ENCODE measurements around the gene ZSCAN22.

ZSCAN22 gene

GRCh38 chr19:58351990-58352755 lies 25.4 kb downstream of the ZSCAN22 start:
- DNase-seq (ENCODE audit: low spot score), result no peak

- no peak for DNase-seq (ENCODE audit: low spot score)
Observed at GRCh38 chr19:58352760-58353671, 26.2 kb downstream of the ZSCAN22 start, which contains the start of gene A1BG. TSS of gene A1BG (minus strand) at chr19:58353492. CDS start at chr19:58353437, 55 bp downstream.

DNA sequence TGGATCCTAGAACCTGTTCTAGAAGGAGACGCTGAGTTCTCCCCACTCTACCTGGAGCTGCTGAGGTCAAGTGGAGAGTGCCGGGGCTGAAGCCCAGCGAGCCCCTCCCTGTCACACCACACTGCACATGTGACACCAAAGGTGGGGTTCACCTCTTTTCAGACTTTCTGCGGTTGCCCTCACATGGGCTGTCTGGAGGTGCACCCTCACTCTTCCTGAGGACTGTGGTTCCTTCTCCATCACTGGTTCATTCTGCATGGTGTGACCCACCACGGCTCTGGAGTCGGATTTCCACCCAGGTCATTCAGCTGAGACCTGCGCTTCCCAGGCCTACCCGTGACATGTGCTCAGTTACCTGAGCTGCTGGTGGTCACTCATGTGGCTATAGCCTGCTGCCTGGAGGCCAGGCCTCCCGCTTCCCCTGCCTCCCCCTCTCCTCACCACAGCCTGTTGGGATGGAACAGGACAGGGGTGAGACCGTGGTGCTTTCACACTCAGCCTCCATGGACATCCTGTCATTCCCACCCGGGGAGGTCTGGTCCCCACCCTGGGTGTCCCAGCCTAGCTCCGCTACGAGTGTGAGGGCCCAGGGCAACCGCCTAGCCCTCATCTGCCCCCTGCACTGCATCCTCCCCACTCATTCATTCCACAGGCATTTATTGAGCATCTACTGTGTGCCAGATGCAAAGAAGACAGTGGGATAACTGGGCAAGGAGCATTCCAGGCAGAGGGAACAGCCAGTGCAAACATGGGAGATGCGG lies 27.1 kb downstream of the ZSCAN22 start:
- DNase-seq (ENCODE audit: low spot score), result no peak

DNA sequence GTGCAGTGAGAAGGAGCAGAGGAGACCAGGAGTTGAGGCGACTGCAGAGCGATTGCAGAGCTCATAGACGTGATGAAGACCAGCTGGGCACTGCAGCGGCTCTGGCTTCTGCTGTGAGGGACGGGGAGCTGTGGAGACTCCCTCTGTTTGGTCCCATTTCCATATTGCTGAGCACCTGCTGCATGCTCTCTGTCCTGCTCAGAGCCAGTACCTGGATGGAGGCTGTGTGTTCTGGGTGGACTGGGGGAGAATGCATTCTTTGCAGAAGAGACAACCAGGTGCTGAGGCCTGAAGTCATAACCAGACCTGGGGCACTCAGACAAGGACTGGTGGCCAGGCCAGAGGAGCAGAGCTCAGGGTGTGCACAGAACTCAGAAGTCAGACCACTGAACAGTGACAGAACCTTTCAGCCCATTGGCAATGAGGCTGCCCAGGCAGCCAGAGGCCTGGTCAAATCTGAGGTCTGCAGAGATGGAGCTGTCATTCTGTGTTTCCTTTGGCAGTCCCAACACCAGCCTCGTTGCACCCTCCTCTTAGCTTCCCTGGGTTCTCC lies 27.8 kb downstream of the ZSCAN22 start:
- DNase-seq (ENCODE audit: low spot score), result no peak

GRCh38 chr19:58355215-58355796 lies 28.5 kb downstream of the ZSCAN22 start:
- DNase-seq (ENCODE audit: low spot score), result no peak

- DNase-seq (ENCODE audit: low spot score), result no peak
Observed at GRCh38 chr19:58355908-58356765, 29.3 kb downstream of the ZSCAN22 start.

DNA sequence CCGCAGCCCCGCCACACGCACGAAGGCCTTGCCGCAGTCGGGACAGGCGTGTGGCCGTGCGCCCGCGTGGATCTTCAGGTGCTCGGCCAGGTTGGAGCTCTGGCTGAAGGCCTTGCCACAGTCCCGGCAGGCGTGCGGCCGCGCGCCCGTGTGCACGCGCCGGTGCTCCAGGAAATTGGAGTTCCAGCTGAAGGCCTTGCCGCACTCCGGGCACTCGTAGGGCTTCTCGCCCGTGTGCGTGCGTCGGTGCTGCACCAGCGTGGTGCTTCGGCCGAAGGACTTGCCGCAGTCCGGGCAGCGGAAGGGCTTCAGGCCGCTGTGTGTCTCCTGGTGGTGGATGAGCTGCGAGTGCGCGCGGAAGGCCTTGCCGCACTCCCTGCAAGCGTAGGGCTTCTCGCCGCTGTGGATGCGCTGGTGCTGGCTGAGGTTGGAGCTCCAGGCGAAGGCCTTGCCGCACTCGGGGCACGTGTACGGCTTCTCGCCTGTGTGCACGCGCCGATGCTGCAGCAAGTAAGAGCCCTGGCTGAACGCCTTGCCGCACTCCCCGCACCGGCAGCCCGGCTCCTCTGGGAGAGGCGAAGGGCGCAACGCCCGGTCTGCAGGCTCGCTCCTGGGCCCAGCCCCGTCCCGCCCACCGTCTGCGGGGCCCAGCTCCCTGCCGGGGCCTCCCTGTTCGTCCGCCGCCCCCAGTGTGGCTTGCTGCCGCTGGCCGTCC lies 30.1 kb downstream of the ZSCAN22 start:
- no peak for DNase-seq (ENCODE audit: low spot score)

- no peak for DNase-seq (ENCODE audit: low spot score)
Observed at GRCh38 chr19:58357481-58358145, 30.8 kb downstream of the ZSCAN22 start.

DNA sequence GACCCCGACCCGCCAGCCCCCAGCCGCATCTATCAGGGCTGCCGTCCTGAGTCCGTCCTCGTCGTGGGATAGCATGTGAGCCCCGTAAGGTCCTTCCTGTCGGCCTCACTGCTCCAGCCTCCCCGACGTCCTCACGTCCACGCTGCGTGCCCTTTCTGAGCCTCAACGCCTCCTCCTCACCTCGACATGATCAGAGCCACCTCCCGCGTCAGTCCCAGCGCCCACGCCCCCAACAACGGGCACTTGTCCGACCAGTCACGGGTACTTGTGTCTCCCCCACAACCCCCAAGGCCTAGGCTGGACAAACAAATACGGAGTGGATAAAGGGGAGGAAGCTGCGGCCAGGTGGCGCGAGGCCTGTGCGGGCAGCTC lies 35.1 kb downstream of the ZSCAN22 start:
- DNase-seq (ENCODE audit: low spot score), result peak; percentile 39

- peak; percentile 99 for DNase-seq (ENCODE audit: low spot score)
Observed at GRCh38 chr19:58362272-58362994, 35.6 kb downstream of the ZSCAN22 start, which contains the start of gene ZNF497. TSS of gene ZNF497 (minus strand) at chr19:58362751. CDS start at chr19:58357635, 5,116 bp downstream.

DNA sequence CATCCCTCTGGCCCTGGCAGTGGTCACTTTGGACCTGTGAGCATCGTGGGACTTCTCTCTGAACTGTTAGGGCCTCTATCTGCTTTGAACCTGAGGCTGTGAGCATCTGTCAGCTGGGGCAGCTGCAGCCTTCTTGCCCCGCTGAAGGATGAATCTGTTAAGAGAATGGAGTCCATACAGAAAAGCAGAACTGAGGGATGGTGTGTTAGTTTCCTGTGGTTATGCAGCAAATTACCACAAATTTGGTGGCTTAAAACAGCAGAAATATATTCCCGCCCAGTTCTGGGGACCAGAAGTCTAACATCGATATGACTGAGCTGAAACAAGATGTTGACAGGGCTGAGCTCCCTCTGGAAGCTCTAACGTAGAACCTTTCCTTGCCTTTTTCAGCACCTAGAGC lies 37.4 kb downstream of the ZSCAN22 start:
- DNase-seq (ENCODE audit: low spot score), result no peak

DNA sequence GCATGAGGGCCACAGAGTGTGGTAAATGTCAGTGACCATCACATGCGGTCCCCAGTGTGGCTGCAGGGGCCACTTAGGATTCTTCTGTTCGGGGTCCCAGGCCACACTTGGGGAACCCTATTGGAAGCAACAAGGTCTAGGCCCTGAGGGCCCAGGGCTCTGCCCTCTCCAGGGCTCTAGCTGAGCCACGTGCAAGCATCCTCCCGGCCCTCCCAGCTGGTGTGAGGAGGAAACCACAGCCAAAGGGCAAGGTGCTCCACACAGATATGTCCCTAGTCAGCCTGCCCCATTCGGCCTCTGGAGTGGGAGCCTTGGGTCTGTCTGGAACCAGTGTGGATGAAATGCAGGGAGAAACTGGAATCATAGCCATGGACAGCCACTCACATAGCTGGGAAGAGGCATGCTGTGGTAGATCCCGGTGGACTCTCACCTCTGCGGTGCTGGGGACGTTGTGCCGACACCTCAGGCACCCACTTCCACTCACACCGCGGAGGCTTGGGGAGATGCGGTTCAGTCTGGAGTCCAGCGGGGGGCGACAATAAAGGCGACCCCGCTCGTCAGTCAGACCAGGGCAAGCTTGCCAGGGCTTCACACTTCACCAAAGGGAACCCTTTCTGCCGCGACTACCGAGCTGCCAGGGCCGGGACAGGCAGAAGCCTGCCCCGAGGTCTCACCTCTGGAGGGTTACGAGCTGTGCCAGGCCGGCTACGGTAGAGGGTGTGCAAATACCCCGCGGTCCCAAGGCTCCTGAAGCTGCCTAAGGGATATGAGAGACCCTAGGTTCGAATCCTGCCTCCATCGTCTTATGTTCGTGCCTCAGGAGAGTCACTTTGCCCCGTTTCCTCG lies 40.0 kb downstream of the ZSCAN22 start:
- DNase-seq (ENCODE audit: low spot score), result no peak

GRCh38 chr19:58367698-58368454 lies 41.1 kb downstream of the ZSCAN22 start:
- no peak for DNase-seq (ENCODE audit: low spot score)

GRCh38 chr19:58368561-58369360 lies 42.0 kb downstream of the ZSCAN22 start:
- DNase-seq (ENCODE audit: low spot score), result no peak

DNA sequence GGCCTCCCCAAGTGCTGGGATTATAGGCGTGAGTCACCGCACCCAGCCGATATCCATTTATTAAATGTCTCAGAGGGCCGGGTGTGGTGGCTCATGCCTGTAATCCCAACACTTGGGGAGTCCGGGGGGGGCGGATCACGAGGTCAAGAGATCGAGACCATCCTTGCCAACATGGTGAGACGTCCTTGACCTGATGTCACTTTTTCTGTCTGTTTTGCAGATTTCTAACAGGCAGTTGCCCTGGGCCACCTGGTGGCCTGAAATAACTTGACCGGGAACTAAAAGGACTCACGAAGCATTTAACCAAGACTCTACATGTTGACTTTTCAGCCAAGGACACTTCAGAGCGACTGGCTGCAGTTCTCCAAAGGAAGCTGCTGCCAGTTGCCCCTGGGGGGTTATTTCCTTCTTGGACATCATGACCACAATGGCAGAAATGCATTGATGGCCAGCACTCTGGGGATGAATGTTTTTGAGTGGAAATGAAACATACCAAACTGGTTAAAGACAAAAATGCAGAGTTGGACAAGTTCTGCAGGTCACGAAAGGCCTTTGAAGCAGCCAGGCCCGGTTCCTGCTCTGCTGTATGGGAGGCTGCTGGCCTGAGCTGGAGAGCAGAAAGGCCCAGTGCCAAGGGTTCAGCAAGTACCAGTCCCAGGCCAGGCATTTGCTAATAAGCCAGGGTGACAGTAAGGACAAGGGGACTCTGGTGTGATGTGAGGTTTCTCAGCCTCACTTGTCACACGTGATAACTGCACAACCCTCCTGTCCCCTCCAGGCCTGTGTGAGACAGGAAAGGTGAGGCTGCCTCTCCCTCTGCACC lies 45.7 kb downstream of the ZSCAN22 start:
- no peak for DNase-seq (ENCODE audit: low spot score)

All from AG08395 (cell line).